ENCODE measurements around the gene MAEA.

DNA sequence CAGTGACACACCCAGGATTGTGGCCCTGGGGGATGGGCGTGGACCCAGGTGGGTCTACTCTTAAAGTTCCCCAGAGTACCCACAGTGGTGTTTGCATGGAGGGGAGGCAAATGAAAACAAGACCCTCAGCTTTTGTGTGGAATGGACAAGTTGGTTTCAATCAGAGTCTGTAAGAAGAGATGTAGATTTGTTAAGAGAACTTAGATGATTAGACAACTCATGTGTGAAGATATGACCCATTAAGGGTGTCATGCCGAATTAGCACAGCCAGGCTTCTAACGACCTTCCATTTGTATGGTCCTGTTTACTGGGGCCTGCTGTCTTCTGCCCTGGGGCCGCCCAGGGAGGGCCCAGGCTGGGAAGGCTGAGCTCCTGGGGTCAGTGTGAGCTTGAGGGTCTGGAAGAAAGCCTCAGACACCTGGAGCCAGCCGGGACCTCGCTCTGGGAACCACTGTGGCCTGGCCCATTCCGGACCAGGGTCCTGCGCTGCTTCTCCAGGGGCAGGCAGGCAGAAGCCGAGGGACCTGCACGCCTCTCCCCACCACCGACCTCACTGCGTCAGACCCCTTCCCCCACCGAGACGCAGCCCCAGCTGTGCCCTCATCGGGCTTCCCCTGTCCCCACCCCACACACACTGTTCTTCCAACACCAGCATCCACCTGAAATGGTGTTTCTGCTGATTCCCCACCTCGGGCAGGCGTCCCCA is 77.7 kb downstream of the MAEA start:
- no peak for TF ChIP-seq CREB1 (CRISPR knock-in tag; IDR thresholded peaks at IDR 0.05; ENCODE audit: low read depth)
- no peak for TF ChIP-seq POLR2AphosphoS5 (IDR thresholded peaks at IDR 0.05; ENCODE audit: low read depth)
- TF ChIP-seq, protein P1, sequence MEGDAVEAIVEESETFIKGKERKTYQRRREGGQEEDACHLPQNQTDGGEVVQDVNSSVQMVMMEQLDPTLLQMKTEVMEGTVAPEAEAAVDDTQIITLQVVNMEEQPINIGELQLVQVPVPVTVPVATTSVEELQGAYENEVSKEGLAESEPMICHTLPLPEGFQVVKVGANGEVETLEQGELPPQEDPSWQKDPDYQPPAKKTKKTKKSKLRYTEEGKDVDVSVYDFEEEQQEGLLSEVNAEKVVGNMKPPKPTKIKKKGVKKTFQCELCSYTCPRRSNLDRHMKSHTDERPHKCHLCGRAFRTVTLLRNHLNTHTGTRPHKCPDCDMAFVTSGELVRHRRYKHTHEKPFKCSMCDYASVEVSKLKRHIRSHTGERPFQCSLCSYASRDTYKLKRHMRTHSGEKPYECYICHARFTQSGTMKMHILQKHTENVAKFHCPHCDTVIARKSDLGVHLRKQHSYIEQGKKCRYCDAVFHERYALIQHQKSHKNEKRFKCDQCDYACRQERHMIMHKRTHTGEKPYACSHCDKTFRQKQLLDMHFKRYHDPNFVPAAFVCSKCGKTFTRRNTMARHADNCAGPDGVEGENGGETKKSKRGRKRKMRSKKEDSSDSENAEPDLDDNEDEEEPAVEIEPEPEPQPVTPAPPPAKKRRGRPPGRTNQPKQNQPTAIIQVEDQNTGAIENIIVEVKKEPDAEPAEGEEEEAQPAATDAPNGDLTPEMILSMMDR (conservative IDR thresholded peaks at IDR 0.05; ENCODE audit: low read depth in 2 of 2): no peak
- no peak for TF ChIP-seq EZH2 (IDR thresholded peaks at IDR 0.05; ENCODE audit: low read depth, unreplicated experiment)
- TF ChIP-seq, protein P2, sequence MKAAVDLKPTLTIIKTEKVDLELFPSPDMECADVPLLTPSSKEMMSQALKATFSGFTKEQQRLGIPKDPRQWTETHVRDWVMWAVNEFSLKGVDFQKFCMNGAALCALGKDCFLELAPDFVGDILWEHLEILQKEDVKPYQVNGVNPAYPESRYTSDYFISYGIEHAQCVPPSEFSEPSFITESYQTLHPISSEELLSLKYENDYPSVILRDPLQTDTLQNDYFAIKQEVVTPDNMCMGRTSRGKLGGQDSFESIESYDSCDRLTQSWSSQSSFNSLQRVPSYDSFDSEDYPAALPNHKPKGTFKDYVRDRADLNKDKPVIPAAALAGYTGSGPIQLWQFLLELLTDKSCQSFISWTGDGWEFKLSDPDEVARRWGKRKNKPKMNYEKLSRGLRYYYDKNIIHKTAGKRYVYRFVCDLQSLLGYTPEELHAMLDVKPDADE (IDR thresholded peaks at IDR 0.05): no peak
- TF ChIP-seq EZH2phosphoT487 (IDR thresholded peaks at IDR 0.05; ENCODE audit: unreplicated experiment): no peak
